ENCODE measurements around the gene NEDD4L.

The NEDD4L gene

DNA sequence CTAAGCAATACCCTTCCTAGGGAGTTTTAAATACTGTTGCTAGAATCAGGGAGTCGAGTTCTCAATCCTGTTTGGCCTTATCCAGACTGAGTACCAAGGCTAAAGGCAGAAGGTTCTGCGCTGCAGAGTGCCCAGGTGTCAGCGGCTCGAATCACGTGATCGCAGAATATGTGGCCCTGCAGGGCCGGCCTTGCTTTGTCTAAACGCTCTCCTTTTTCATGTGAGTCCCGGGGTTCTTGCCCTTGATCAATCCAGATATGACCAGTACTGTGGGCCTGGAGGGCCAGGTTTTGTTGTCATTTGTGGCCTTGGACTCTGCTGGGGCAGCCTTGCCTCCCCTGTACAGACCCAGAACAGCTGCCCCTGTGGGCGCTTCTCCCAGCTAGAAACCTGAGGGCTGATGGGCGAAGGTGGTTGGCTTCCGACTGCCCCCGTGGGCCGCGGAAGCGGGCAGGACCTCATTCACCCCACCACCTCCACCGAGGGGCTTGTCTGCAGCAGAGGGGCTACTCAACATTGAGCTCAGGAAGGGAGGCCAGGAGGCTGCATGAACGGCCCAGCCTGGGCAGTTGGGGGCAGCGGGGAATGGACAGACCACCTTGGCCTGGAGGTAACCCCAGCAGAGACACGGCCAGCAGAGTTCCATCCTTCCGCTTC is 359.9 kb downstream of the NEDD4L start:
- DNase-seq, result no peak

DNA sequence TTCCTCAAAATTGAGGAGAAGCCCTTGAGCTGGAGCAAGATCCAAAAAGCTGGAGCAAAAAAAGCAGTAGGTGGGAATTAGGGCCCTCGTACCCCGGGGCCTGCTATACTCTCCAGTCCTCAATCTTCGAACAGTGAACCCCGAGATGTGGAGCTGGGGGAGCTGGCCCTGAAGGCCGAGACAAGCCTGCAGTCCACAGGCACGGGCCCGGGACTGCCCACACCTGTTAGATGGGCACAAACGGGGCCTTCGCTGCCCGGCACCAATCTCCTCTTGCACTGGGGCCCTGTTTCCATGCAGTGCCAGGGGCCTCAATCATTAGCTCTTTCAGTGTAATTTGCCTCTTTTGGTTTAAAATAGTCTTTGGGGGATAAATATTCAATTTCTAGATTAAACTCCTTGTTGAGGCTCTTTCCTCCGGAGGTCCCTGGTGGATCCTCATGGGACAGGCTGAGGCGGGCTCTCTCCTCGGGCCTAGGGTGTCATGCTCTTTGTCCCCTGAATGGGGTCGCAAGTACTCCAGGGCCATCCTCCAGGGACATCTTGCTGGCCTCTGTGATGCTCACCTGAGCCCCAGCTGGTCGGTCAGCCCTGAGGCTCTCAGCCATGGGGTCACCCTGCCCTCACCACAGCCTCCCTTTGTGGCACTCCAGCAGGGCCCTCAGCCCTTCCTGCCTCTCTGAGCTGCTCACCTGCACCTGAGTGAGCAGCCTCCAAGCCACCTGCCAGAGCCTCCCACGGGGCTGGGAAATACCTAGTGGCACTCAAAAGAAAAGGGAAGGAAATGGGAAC is 361.3 kb downstream of the NEDD4L start:
- no peak for DNase-seq

DNA sequence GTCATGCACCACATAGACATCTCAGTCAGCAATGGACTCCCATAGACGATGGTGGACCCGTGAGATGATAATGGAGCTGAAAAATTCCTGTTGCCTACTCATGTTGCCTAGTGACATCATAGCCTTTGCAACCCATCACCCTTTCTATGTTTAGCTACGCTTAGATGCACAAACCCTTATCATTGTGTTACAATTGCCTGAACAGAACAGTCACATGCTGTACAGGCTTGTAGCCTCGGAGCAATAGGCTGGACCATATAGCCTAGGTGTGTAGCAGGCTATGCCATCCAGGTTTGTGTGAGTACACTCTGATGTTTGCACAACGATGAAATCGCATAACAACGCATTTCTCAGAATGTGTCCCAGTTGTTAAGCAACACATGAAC is 363.2 kb downstream of the NEDD4L start:
- DNase-seq, result no peak

DNA sequence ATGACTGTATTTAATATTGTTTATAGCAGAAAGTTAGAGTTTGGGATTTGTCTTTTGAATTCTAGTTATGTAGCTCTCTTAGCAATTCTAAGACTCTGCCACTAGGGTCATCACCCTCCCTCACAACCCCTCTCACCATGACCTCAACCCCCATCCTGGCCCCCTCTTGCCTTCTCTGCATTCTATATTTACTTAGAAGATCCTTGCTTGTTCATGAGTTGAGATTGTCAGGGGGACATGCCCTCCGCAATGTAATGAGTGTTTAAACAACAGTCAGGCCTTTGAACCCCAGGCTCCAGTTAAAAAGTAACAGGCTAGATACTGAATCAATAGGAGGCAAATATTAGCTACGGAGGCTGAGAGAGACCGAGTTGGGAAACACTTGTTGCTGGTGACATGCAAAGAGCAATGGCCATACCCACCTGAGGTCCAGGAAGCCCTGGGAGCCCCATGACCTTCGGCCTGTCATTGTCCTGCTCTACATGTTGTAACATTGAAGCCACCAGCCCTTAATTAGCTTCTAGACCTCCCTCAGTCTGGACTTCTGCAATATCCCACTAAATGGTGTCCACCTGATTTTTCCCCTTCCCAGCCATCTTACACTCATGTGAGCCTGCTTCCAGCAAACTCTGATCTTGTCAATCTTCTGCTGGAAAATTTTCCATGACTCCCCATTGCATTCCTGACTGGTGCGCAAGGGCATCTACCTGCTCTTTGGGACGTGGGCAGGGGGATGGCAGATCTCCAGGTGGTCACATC is 363.8 kb downstream of the NEDD4L start:
- no peak for DNase-seq

DNA sequence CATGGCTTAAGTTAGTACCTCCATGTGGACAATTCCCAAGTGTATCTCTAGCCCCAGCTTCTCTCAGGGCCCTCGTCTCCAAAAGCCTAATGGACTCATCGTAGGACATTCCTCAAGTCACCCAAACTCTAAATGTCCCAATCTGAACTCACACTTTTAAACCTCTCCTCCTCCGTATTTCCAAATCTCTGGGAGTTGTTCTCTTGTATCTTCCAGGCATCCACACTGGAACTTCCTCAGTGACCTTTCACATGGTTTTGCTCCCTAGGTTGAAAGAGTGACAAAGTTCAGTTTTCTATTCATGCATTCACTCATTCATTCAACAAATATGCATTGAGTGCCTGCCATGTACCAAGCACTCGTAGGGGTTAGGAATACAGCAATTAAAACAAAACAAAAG is 364.6 kb downstream of the NEDD4L start:
- DNase-seq, result no peak

DNA sequence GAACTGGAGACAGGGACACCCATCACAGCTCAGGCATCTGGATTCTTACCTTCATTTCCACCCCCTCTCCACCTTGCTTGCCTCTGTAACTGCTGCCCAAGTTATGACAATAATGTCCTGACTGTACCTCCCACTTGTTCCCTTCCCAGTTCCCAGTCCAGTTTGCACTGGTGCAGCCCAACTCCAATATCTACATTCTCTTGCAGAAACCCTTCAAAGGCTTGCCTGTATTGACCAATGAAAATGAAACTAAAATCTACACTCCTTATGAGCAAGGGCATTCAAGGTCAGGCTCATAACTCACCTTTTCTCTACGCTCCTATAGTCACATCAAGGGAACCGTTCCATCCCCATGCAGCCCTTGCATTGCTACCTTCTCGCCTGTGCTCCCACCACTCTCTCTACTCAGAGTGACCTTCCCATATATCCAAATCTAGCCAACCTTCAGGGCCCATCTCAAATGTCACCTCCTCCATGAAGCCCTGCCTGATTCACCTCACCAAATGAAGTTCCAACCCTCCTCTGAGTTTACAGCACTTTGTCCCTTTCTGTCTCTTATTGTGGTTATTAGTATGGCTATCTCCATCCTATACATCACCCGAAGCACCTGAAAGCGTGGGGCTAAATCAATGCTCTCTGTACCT is 365.9 kb downstream of the NEDD4L start:
- DNase-seq, result no peak

DNA sequence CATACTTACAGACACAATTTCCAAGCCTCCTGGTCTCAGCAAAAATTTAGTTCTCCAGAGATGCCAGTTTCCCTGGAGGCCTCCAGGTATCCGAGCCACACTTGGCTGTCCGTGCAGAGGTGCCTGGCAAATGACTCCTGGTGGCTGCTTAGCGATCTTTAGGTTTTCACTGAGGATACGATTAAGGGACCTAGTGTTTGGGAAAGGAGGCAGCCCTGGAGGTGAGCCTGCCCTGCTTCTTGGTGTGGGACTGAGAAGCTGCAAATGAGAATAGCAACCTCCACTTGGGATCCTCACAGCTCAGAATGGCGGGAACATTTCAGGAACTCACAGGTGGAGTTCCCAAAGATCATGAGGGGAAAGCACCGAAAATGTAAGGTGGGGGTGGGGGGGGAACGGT is 367.3 kb downstream of the NEDD4L start:
- no peak for DNase-seq

DNA sequence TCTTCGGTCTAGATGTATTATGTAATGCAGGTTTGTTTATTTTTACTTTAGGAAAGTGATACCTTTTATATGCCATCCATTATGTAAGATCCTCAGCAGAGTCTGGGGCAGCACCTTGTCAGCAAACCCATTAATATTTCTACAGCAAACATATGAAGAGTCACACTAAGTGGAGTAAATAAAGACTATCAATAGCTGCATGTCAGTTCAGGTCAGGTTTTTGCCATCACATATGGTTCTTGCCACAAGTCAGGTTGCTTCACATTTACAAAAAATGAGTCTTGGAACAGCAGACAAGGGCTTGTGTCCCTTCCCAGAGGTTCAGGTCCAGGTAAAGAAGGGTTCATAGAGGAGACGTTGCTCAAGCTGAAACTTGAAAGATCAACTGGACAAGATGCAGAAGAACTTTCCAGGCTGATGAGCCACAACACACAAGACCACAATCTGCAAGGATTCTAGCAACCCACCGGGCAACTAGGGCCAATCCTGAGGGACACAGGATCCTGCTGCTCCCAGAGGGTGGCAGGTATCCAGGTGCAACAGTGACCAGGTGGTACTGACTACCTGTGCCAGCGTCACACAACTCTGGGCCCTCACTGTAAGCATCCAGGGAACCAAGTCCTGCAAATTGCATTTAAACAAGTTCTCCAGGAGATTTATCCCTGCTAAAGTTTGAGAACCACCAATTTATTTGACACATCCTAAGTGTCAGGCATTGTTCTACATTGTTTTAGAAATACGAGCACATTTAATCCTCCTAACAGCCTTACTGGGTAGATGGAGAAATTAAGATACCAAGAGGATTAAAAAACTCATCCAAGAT is 369.0 kb downstream of the NEDD4L start:
- no peak for DNase-seq

DNA sequence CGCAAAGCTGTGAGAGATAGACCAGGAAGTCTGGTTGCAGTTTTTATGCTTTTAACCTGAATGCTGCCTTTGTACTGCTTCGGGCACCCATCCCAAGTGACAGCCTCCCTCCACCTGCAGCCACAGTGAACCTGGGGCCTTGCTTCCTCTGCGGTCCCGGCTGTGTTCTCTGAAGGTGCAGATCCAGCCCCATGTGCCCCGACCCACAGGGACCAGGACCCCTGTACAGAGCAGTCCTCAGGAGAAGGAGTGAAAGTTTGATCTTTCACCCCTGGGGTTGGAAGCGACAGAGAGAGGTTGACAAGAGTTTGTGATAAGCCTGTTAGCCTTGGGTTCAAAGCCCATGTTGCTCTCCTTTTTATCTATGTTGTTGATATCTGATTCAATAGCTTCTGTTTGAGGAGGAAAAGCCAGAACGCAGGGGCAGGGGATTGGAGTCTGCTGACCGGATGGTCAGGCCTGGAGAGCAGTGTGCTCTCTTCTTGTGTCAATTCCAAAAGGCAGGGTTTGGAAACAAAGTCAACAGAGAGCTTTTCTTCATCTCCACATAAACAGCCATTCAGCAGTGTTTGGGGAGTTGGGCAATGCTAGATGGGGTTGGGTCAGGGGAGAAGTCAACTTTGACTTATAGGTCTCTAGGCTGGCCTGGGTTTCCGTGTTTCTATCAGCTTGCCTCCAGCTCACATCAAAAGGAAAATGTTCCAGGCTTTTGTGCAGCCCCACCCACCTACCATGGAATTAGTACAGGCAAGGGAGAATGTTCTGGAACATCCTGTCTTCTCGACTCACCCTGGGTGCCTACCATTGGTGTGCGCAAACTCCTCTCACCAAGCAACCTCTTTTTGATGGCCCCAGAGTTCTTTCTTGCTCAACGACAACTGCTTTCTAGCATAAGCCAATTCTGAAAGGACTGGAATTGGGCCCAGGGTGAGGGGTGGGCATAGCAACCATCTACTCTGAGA is 369.9 kb downstream of the NEDD4L start:
- no peak for DNase-seq

DNA sequence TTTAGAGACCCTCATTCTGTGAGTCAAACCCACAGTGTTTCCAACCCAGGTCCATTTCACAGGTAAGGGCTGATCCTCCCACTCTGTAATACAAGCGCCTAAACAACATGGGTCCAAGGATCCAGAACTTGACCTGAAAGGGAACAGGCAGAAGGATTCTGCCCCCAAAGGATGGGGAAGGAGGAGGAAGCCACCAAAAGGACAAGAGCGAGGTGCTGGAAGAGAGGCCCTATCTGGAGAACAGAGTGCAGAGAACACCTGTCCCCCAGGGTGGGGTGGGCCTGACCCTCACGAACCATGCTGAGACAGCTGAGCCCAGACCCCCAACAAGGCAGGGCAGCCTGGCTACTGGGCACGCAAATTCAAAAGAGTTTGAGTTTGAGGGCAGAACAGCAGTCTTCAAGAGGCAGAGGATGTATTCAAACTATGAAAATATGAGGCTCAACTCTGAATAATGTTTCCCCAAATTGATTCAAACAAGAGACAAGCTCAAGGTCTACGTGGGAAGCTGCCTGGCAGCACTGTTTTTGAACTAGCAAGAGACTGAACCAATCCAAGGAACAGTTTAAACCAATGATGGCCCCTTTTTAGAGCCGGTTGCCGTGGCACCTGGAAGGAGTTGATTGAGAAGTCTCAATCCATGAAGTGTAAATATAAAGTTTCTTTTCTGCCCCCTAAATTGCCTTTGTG is 372.1 kb downstream of the NEDD4L start:
- no peak for DNase-seq

DNA sequence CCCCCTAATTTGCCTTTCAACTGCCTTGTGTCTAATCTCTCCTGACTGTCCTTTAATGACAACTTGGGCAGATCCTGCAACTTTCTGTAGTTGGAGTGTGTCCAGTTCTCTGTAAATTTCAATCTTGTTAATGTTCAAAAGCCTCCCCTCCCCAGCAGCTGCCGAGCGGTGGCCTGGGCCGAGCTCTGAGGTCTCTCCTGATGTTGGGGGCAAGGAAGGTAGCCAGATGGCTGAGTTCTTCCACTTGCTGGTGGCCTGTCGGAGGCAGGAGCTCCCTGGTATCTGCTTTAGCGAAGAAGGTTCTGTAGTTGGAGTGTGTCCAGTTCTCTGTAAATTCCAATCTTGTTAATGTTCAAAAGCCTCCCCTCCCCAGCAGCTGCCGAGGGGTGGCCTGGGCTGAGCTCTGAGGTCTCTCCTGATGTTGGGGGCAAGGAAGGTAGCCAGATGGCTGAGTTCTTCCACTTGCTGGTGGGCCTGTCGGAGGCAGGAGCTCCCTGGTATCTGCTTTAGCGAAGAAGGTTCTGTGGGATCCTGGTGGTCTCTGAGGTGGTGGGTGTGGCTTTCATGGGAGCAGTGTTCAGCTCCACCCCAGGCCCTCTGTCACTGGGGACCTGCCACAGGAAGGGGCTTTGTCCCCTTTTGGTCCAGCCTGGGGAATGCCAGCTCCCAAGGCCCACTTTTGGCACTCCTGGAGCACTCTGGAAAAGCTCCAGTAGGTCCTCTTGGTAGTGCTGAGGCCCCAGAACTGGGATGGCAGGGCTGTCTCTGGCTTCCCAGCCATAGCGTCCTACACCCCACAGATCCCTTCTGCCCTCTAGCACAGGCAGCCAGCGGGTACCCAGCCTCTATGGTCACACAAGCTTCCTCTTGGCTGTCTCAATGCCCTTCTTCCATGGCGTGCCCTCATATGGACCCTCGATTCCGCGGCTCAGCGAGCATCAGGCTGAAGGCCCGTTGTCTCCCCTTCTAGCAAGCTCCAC is 373.0 kb downstream of the NEDD4L start:
- DNase-seq, result no peak

DNA sequence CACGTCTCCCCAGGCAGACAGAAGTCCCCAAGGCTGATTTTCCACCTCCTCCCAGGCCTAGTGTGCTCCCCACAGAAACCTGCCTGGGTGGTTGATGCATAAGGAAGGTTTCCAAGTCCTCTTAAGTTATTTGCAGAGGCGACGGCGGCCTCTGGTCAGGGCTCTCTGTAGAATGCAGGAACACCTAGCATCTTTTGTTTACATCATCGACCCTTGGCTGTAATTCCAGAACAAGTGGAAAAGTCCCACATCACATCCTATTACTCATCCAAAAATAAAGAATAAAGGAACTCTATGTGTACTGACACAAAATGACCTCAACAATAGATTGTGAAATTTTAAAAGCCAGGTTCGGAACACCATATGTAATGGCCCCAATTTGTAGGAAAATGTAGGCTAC is 373.7 kb downstream of the NEDD4L start:
- DNase-seq, result no peak

DNA sequence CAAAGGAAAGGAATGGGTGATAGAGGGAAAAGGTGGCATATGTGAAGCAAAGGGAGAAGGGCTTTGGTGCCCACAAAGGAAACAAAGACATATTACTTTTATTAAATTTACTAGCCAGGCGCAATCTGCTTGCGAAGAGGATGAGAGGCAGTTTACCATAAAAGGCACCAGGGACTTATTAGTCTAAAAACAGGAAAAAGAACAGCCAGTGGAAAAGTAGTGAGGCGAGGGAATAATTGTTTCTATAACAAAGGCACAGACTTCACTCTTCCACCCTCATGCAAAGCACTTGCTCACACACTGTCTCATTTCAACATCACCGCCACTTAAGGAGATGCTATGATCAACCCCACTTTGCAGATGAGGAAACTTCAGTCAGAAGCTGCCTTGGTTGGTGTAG is 374.3 kb downstream of the NEDD4L start:
- no peak for DNase-seq

DNA sequence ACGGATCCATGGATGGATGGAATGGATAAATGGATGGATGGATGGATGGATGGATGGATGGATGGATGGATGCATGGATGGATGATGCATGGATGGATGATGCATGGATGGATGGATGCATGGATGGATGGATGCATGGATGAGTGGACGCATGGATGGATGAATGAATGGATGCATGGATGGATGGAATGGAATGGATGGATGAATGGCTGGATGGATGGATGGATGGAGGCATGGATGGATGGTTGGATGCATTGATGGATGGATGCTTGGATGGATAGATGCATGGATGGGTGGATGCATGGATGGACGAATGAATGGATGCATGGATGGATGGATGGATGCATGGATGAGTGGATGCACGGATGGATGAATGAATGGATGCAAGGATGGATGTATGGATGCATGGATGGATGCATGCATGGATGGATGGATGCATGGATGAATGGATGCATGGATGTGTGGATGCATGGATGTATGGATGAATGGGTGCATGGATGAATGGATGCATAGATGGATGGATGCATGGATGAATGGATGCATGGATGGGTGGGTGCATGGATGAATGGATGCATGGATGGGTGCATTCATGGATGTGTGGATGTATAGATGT is 375.7 kb downstream of the NEDD4L start:
- no peak for DNase-seq

DNA sequence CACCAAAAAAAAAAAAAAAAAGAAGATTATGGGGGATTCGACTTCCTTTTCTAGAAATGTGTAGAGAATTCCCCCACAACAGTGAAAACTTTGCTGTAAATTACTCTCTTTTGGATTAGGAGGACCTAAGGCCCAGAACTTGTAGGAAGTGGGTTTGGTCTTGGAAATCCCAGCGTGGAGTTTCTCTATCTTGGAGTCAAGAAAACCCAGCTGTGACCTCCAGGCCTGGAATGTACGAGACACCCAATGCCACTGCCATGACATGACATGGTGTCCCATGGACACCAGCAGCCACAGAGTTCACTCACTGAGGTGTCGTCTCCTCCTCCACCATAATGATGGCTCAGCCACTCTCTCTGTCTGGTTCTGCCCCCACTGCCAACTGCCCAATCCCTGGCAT is 382.6 kb downstream of the NEDD4L start:
- no peak for DNase-seq

DNA sequence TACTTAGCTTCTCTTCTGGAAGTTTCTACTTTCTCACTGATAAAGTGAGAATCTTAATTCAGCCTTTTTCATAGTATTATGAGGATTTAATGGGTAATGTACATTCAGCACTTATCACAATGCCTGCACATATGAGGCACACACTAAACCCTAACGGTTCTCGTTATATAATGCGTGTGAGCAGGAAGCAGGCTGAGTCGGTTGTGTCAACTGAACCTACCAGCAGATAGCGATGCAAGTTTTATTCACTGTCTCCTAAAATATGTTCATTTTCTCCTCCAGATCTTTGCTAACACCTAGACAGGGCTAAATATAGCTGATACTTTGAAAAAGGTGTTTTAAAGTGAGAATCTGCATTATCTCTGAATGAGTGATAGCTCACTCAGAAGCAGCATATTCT is 383.3 kb downstream of the NEDD4L start:
- DNase-seq, result no peak

DNA sequence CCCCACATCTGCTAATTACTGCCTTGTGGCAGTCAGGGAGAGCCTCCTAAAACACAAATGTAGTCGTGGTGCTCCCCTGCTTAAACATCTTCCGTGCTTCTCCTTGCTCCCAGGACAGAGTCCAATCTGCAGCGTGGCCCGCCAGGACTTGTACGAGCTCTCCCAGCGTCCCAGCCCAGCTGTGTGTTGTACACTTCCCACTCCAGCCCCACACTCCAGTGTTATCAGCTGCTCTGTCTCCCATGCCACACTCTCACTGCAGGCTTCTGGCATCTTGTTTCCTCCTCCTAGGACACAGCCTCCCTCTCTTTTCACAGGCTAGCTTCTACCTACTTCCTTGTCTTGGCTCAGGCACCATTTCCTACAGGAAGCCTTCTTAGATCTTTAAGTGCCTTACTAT is 385.4 kb downstream of the NEDD4L start:
- DNase-seq, result no peak

DNA sequence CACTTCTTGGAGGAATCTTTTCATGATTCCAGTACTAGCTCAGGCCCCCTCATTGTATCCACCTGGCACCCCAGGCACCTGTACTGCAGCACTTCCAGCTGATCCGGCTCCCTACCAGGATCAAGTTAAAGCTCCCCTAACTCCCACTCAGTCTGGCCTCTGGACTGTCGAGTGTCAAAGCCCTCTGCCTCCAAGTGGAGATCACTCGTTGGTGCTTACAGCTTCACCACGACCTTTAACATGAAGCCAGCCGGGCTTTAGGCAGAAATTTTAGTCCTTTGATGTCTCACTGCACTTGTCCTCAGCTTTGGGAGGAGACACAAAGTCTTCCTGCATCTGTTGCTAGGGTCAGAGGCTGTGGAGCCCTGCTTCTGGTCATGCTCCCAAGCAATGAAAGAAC is 387.2 kb downstream of the NEDD4L start:
- no peak for DNase-seq

Measured in inflammatory macrophage (primary cell).